OCI-LY7 (cell line): ENCODE results near the gene EXT2.

Experiments
- CTCF ChIP-seq: fragments of 200-600 bp; sonication (generic); conservative IDR thresholded peaks from 2 replicates; pipeline ENCODE4 v1.5.1; 2014; ENCODE audit warnings: mild to moderate bottlenecking, antibody characterized with exemption, low read length, moderate library complexity, mixed read lengths
- EZH2phosphoT487 ChIP-seq: fragments of 200-600 bp; sonication (generic); IDR thresholded peaks from 2 replicates; pipeline ENCODE4 v1.6.1; 2018; ENCODE audit warnings: low read depth, borderline replicate concordance, mild to moderate bottlenecking, mixed run types, antibody characterized with exemption, low read length, moderate library complexity, mixed read lengths

- TF ChIP-seq CTCF (no peak), EZH2phosphoT487 (no peak)
Observed at GRCh38 chr11:44080951-44081350, 14.5 kb upstream of the EXT2 start.
